A673 (cell line): ENCODE data around the gene UMAD1. TPM values are rescaled to one million over a fixed set of nuclear protein-coding genes. Genes with fewer than 3 reads are reported as not detected.
"Not testable (repeated sequence)": the region's sequence is repeated elsewhere in the genome, so short reads cannot be mapped to it uniquely, and the experiment has no call there.

Source experiments
- BruUV-seq: library from RNA; stranded (reverse); fragments of 400-500 nt; replicated peaks from 2 replicates; lab custom pipeline; 2021; lab: Mats Ljungman, UMichigan
- CTCF ChIA-PET: fragments of 300-600 bp; sonication (Branson Sonifier 250); formaldehyde crosslinking; loops from one replicate; lab custom pipeline; 2022; ENCODE audit warnings: antibody characterized with exemption; lab: Charles Lee
- POLR2A ChIA-PET: fragments of 300-600 bp; sonication (Branson Sonifier 250); formaldehyde crosslinking; loops from one replicate; lab custom pipeline; 2022; ENCODE audit warnings: antibody characterized with exemption; ENCODE audit not compliant: low non-redundant PET; lab: Charles Lee
- DNase-seq: peaks from one replicate; pipeline ENCODE4 v3.0.0-alpha.2; 2015; ENCODE audit warnings: low spot score
- H3K27ac ChIP-seq: fragments of 200-600 bp; sonication (generic); 2 replicates; pipeline ENCODE4 v1.5.1; 2016; ENCODE audit warnings: mixed run types, low read depth, mild to moderate bottlenecking, mixed read lengths, antibody characterized with exemption, low read length; ENCODE audit not compliant: poor library complexity, severe bottlenecking
- H3K27me3 ChIP-seq: fragments of 200-600 bp; sonication (generic); replicated peaks from 2 replicates; pipeline ENCODE4 v1.6.1; 2017; ENCODE audit warnings: mixed run types, low read depth, mild to moderate bottlenecking, mixed read lengths, antibody characterized with exemption, low read length; ENCODE audit not compliant: insufficient read depth, poor library complexity
- H3K36me3 ChIP-seq: fragments of 200-600 bp; sonication (generic); 2 replicates; pipeline ENCODE4 v1.6.1; 2016; ENCODE audit warnings: mixed run types, mild to moderate bottlenecking, mixed read lengths, antibody characterized with exemption, low read length; ENCODE audit not compliant: insufficient read depth, poor library complexity, severe bottlenecking
- H3K4me1 ChIP-seq: fragments of 200-600 bp; sonication (generic); 2 replicates; pipeline ENCODE4 v1.6.1; 2017; ENCODE audit warnings: mixed run types, mild to moderate bottlenecking, mixed read lengths, antibody characterized with exemption, low read length; ENCODE audit not compliant: insufficient read depth, poor library complexity, severe bottlenecking
- H3K4me3 ChIP-seq: fragments of 200-600 bp; sonication (generic); 2 replicates; pipeline ENCODE4 v1.5.1; 2016; ENCODE audit warnings: low read depth, mixed run types, mild to moderate bottlenecking, mixed read lengths, low read length; ENCODE audit not compliant: poor library complexity, severe bottlenecking
- H3K9me3 ChIP-seq: fragments of 200-600 bp; sonication (generic); 2 replicates; pipeline ENCODE4 v1.6.1; 2016; ENCODE audit warnings: mixed run types, low read depth, mild to moderate bottlenecking, mixed read lengths, antibody characterized with exemption, low read length; ENCODE audit not compliant: poor library complexity, severe bottlenecking
- CTCF ChIP-seq: fragments of 300-800, 200-600 bp; sonication (generic); conservative IDR thresholded peaks from 2 replicates; pipeline ENCODE4 v1.5.1; 2017; ENCODE audit warnings: low read depth, mild to moderate bottlenecking, antibody characterized with exemption, low read length, moderate library complexity, mixed read lengths
- EZH2 ChIP-seq: fragments of 200-600 bp; sonication (generic); IDR thresholded peaks from 2 replicates; pipeline ENCODE4 v1.6.1; 2017; ENCODE audit warnings: borderline replicate concordance, low read depth, mild to moderate bottlenecking, mixed read lengths, antibody characterized with exemption, low read length; ENCODE audit not compliant: poor library complexity, severe bottlenecking
- intact Hi-C: fragments of 100-400 bp; cut with micrococcal nuclease; formaldehyde crosslinking; loops from one replicate; pipeline ENCODE4 v1.10.0; 2022; ENCODE audit not compliant: unreplicated experiment
- total RNA-seq: library from RNA; stranded (reverse); gene quantifications from 2 replicates; pipeline ENCODE4 v1.2.3, GENCODE V29; 2021

The UMAD1 gene
- total RNA-seq, 1 experiment from 2014 or later, result 13.5 TPM

GRCh38 chr7:7817748-7818147 is 177.2 kb downstream of the UMAD1 start:
- CTCF ChIA-PET, result no interaction called here
- no peak overlapping the region for H3K4me3 ChIP-seq
- intact Hi-C loops, result no loop called here
- no peak overlapping the region for H3K27ac ChIP-seq
- no TSS peak for BruUV-seq
- POLR2A ChIA-PET, result no interaction called here
- no peaks in the 10 kb centered on the region for H3K27me3 ChIP-seq
- no peak for TF ChIP-seq EZH2
- TF ChIP-seq CTCF, result no peak
- H3K9me3 ChIP-seq, result no peaks in the 10 kb centered on the region
- no peak for DNase-seq
- no peaks in the 10 kb centered on the region for H3K36me3 ChIP-seq
- H3K4me1 ChIP-seq, result no peaks in the 10 kb centered on the region

- H3K4me1 ChIP-seq, CTCF ChIA-PET, DNase-seq, H3K4me3 ChIP-seq, H3K27me3 ChIP-seq, POLR2A ChIA-PET, H3K36me3 ChIP-seq, BruUV-seq, H3K9me3 ChIP-seq, H3K27ac ChIP-seq, intact Hi-C loops: not testable (repeated sequence)
Measured at GRCh38 chr7:7818179-7818578, 177.6 kb downstream of the UMAD1 start.

GRCh38 chr7:7819442-7820247 is 179.1 kb downstream of the UMAD1 start:
- Histone ChIP-seq H3K27ac (no peak overlapping the region), H3K4me1 (no peaks in the 10 kb centered on the region), H3K27me3 (no peaks in the 10 kb centered on the region), H3K9me3 (no peaks in the 10 kb centered on the region), H3K36me3 (no peaks in the 10 kb centered on the region), H3K4me3 (no peak overlapping the region)
- intact Hi-C loops, result no loop called here
- CTCF ChIA-PET, result no interaction called here
- POLR2A ChIA-PET, result no interaction called here
- TF ChIP-seq CTCF (no peak), EZH2 (no peak)
- no TSS peak for BruUV-seq
- DNase-seq, result no peak

GRCh38 chr7:7820409-7820808 is 179.9 kb downstream of the UMAD1 start:
- H3K27me3 ChIP-seq, result no peaks in the 10 kb centered on the region
- no peak for TF ChIP-seq EZH2
- no peak for TF ChIP-seq CTCF
- no peaks in the 10 kb centered on the region for H3K9me3 ChIP-seq
- no peak overlapping the region for H3K27ac ChIP-seq
- no peak overlapping the region for H3K4me3 ChIP-seq
- ChIA-PET CTCF (no interaction called here), POLR2A (no interaction called here)
- H3K4me1 ChIP-seq, result no peaks in the 10 kb centered on the region
- intact Hi-C loops, result no loop called here
- BruUV-seq, result no TSS peak
- no peak for DNase-seq
- no peaks in the 10 kb centered on the region for H3K36me3 ChIP-seq
